Muscle of back (tissue), 11 donors: ENCODE data around the gene KRTAP10-2. TPM values are rescaled to one million over a fixed set of nuclear protein-coding genes. Genes with fewer than 3 reads are reported as not detected.

Experiments used
- DNase-seq, 3 donors: peaks; one replicate each; pipeline versions ENCODE4 v3.0.0 to v3.0.0-alpha.2; 2013
- polyA plus RNA-seq, 10 donors: library from polyadenylated mRNA; unstranded; fragments of 120-200 nt; gene quantifications; one replicate each; pipeline ENCODE4 v1.2.1, GENCODE V29; 2013; ENCODE audit not compliant: insufficient read length in 10 of 10

KRTAP10-2 gene
- polyA plus RNA-seq, 10 donors = not detected

DNA sequence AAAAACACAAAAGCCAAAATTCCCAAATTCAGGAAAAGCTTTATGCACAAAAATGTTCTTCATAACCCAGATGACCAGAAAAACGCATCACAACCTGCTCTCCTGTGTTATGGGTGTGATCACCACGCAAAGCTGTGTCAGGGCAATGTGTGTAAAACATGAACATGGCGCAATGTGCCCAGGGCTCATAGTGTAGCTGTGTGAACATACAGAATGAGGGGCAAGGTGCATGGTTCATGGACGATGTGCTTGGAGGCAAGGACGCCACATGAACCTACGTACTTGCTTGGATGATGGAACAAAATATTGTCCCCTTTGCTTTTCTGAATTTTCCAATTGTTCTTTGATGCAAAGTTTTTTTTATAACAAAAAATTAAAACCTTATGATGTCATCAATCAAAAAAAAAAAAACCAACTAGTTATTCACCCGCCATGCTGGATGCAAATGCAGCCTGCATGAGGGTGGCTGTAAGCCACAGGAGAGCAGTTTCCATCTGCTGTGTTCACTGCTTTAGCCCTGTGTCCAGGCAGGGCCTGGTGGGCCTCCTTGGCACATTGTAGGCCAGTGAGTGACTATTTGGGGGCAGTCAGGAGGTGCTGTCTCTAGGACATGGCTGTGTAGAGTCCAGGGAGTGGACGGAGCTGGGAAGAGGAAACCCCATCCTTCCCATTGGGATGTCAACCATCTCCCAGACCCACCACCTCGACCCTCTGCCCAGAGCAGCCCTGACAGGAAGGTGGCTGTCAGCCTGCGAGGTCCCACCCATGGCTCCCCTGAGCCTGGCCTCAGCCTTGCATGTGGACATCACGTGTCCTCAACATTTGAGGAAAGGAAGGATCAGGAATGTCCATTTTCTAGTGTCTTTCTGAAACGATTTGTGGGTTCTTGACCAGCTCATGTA, 25.0 kb downstream of the KRTAP10-2 start:
- DNase-seq = no peak

DNA sequence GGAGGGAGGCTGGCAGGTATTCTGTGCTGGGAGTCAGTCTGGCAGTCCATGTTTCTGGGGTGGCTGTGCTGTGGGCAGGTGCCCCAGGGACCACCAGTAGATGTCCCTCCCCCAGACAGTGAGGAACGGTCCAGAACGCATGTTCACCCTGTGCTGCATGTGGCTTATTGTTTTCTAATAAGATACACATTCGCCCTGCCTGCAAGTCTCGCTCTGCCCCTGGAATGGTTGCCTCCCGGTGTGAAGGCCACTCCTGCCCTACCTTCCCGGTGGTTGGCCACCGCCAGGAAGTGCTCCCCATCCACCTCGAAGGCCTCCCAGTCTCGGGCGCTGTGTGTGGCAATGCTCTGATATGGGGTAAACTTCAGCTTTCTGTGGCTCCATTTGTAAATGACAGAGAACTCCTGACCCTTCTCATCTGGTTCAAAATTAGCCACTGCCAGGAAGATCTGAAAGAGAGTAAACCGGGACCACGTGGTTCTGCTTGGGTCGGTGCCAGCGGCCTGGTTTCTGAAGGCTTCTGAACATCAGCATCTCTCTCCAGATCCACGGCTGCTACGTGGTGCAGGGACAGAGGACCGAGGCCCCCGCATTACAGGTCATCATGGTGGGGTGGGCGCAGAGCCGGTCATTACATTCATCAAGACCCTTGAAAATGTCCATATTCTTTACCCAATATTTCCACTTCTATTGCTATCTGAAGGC, 25.8 kb downstream of the KRTAP10-2 start:
- no peak for DNase-seq

DNA sequence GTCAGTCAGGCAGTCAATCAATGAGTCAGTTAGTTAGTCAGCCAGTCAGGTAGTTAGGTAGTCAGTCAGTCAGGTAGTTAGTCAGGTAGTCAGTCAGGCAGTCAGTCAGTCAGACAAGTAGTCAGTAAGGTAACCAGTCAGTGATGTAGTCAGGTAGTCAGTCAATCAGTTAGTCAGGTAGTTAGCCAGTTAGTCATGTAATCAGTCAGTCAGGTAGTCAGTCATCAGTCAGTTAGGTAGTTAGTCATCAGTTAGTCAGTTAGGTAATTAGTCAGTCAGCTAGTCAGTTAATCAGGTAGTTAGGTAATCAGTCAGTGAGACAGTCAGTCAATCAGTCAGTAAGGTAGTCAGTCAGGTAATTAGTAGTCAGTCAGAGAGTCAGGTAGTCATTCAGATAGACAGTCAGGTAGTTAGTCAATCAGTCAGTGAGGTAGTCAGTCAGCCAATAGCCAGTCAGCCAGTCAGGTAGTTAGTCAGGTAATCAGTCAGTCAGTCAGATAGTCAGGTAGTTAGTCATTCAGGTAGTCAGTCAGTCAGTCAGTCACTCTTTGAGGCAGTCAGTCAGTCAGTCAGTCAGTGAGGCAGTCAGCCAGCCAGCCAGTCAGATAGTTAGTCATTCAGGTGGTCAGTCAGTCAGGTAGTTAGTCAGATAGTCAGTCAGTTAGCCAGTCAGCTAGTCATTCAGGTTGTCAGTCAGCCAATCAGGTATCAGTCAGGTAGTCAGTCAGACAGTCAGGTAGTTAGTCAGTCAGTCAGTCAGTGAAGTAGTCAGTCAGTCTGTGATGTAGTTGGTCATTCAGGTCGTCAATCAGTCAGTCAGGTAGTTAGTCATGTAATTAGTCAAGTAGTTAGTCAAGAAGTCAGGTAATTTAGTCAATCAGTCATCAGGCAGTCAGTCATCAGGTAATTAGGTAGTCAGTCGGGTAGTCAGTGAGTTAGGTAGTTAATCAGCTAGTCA, 26.6 kb downstream of the KRTAP10-2 start:
- DNase-seq = no peak

DNA sequence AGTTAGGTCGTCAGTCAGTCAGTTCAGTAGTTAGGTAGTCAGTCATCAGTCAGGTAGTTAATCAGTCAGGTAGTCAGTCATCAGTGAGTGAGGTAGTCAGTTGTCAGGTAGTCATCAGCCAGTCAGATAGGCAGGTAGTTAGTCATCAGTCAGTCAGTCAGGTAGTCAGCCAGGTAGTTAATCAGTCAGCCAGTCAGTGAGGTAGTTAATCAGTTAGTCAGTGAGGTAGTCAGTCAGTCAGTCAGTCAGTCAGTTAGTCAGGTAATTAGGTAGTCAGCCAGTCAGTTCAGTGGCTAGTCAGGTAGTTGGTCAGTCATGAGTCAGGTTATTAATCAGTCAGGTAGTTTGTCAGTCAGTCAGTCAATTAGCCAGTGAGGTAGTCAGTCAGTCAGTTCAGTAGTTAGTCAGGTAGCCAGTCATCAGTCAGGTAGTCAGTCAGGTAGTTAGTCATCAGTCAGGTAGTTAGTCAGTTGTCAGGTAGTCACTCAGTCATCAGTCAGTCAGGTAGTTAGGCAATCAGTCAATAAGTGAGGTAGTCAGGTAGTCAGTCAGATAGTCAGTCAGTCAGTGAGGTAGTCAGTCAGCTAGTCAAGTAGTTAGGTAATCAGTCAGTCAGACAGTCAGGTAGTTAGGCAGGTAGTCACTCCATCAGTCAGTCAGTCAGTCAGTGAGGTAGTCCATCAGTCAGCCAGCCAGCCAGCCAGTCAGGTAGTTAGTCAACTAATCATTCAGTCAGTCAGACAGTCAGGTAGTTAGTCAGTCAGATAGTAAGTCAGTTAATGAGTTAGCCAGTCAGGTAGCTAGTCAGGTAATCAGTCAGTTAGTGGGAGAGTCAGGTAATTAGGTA, 27.5 kb downstream of the KRTAP10-2 start:
- DNase-seq = no peak

DNA sequence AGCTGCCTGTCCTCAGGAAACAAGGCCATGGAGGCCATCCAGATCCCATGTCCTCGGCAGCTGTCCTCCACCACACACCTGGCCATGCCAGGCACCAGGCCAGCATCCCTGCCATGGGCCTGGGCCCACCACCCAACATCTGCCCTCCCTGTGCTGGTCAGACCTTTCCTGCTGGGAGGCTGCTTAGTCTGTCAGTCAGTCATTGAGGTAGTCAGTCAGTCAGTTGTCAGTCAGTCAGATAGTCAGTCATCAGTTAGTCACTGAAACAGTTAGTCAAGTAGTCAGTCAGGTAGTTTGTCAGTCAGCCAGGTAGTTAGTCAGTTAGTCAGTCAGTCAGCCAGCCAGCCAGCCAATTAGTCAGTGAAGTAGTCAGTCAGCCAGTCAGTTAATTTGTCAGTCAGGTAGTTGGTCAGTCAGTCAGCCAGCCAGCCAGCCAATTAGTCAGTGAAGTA, 28.5 kb downstream of the KRTAP10-2 start:
- DNase-seq = no peak

DNA sequence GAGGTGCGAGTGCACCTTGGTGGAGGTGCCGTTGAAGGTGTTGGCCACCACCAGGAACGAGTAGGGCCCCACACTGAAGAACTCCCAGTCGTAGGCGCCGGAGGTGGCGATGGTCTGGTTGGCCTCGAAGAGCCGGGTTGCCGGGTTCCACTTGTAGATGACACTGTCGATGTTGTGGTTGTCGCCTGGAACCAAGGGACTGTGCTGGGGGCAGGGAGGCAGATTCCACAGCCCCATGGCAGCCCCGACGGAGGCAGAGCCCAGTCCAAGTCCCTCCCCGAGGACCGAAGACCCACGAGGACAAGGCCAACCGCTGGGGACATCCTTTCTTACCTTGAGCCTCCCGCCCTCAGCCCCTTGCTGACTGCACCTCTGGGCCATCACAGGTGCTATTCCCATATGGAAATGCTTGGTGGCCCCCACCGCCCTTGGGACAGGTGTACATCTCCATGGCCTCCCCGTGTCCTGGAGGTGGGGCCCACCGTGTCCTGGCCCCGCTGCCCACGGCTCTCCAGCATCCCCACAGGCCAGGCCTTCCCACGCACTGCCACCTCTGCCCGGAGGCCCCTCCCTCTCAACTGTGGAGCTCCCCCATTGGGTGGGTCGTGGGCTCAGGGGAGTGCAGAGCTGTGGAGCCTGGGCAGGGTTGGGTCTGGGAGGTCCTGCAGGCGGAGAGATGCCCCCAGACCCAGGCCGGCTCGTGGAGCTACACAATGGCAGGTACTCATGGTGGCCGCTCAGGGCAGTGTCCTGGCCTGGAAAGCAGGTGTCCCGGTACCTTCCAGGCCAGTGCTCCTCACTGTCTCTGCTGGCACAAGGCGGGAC, 29.2 kb downstream of the KRTAP10-2 start:
- DNase-seq = no peak

DNA sequence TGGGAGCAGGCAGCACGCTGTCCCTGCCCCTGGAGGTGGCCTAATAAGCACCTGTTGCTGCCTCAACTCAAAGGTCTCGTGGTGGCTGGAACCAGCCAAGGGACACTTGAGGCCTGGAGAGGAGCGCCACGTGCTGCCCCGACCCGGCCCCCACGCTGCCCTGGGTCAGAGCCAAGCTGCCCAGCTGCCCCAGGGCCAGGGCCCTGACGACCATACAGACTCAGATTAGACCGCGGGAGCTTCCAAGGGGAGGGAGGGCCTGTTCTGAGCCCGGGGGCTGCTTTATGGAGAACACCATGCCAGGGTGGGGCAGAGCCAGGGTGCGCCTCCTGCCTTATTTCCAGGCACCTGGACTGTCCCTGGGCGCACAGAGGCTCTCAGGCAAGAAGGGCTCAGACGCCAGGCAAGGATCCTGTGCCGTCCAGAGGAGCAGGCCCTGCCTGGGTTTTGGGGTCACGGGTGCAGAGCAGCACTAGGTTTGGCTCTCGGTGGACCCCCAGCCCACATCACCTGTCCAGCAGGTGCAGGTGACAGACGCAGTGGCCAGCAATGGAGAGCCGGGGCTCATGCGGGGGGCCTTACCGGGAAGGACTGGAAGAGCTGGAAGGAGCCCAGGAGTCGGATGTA, 29.9 kb downstream of the KRTAP10-2 start:
- no peak for DNase-seq

DNA sequence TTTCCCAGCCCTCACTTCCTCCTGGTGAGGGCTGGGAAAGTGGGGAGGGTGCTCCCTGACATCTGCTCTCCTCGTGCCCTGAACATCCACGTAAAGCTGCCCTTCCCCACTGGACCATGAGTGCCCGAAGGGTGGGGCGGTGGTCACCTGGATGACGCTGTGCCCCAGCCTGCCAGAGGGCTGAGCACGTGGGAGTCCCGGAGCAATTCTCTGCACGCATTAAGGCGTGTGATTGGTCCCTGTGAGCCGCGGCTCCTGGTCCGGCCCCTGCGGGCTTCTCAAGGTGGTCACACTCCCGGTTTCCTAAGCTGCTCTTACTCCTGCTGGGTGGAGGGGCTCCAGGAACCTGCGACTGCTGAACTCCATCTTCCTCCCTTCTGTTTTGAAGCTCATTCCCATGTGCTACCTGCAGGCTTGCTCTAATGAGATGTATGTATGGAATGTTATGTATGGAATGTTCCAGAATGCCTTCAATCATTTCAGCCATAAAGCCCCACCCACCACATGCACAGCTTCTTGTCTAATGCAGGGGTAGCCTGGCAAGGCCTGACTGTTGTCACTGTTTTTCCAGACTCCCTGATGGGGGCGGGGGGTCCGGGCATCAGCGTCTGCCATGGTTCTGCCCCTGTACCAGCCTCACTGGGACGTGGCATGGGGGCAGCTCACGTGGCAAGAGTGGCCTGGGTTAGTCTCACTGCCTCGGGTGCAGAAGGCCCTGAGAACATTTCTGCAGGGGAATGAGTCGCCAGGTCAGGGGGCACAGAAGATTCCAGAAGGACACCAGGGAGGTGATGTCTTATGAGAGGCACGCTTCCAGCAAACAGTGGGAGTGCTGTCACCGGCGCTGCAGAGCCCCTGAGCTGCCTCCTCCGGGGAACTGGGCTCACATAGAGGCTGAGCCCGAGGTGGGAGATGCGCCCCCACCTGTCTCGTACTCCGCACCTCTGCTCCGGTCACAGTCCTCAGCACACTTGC, 30.7 kb downstream of the KRTAP10-2 start:
- DNase-seq = no peak

DNA sequence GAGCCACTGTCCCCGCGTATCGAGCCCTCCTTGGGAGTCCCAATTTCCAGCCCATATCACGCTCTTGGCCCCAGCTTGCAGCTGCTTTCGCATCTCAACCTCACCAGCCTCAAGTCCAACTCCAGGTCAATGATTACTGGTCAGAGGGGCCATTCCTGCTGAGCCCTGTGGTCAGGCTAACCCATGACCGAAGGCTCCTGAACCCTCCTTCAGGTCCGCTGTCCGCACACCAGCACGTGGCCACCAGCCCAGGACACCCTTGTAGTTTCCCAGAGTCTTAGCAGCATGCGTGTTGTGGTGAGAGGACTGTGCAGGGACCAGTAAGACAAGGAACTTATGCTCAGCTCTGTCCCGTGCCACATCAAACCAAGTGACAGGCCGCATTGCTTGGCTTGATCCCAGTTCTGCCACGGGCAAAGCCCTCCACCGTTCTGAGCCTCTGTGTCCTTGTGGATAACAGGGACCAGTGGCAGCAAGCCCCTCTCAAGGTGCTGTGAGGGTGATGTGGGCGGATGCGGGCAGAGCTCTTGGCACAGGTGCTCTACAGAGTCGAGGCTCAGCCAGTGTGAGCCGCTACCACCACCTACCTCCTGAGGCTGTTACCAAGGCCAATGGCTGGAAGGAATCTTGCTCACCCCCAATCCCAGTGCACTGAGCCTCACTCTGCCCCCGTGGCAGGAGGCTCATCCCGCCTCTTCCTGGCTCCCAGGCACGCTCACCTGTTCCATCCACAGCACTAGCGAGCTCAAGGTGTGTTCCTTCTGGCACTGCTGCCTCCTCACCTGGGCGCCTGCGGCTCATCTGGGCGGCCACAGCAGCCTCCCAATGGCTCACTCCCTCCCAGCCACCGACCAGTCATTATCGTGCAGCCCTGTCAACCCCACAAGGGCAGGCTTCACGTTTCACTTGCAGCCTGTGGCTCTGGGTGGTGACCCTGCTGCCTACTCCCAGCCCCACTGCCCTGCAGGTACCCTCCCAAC, 31.7 kb downstream of the KRTAP10-2 start:
- DNase-seq = no peak

DNA sequence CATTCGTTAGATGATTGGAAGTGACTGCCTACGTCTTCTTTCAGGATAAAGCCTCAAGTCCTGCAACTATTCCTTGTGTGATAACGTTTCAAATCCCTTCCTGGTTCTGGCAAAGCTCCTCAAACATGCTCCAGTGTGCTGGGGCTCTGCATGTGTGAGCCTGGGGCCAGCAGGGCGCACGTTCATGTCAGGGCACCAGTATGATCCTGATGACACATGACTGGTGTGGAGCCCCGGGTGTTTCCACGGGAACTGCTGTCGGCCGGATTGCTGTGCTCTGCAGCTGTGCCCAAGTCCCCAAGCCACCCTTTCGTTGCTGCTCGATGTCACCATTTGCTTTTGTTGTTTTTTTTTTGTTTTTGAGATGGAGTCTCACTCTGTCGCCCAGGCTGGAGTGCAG, 32.6 kb downstream of the KRTAP10-2 start:
- DNase-seq = no peak

DNA sequence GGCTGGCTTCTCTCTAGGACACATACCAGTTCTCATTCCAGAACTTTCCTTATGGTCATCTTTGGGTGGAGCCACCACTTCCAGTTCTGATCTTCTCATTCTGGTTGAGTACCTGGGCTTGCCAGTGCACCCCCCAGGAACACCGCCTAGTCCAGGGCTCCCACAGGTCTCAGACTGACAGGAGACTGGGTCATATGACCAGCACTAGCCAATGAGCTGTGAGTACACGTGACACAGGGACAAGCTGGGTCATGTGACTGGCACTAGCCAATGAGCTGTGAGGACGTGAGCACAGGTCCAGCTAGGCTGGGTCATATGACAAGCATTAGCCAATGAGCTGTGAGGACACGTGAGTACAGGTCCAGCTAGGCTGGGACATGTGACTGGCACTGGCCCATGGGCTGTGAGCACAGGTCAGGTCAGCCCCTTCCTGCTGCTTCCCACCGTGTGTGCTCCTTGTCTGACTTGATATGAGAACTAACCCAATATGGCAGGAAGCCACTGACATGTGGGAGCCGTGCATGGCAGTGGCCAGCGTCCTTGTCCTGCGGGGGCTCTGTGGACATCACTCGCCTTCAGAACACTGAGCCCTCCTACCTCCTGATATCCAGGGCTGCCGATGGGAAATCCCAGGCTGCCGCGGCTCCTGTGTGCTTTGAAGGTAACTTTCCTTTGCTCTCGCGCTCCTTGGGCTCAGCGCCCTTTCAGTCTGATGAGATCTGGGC, 34.0 kb downstream of the KRTAP10-2 start:
- DNase-seq = no peak

DNA sequence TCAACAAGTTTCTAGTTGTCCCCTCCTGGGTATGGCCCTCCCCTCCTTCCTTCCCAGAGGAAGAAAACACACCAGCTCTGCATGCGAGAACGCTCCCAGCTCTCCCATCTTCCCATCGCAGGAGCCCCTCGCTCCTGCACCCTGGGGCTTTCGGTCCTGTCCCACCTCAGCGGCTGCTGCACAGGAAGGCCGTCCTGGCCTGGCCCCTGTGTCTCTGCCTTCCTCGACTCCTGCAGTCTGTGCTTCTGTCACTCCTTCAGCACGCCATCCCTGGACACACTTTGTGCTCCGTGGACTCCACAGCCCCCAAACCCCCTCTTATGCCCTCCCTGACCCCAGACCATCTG, 34.5 kb downstream of the KRTAP10-2 start:
- DNase-seq = no peak

DNA sequence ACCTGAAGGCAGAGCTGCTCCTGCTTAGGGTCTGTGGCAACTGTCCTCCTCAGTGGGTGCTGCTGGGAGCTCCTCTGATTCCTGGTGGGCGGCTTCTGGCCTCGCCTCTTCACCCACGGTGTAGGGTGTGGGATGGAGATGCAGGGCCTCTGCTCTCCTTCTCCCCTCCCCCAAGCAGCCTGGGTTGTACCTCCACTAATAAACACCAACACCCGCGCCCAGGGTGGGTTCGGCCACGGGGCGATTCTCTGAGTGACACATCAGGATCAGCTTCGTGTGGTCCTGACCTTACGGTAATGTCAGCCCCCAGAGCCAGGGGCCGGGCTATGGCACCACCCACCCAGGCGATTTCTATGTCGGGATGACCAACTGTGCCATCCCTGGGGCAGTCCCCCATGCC, 35.0 kb downstream of the KRTAP10-2 start:
- no peak for DNase-seq

DNA sequence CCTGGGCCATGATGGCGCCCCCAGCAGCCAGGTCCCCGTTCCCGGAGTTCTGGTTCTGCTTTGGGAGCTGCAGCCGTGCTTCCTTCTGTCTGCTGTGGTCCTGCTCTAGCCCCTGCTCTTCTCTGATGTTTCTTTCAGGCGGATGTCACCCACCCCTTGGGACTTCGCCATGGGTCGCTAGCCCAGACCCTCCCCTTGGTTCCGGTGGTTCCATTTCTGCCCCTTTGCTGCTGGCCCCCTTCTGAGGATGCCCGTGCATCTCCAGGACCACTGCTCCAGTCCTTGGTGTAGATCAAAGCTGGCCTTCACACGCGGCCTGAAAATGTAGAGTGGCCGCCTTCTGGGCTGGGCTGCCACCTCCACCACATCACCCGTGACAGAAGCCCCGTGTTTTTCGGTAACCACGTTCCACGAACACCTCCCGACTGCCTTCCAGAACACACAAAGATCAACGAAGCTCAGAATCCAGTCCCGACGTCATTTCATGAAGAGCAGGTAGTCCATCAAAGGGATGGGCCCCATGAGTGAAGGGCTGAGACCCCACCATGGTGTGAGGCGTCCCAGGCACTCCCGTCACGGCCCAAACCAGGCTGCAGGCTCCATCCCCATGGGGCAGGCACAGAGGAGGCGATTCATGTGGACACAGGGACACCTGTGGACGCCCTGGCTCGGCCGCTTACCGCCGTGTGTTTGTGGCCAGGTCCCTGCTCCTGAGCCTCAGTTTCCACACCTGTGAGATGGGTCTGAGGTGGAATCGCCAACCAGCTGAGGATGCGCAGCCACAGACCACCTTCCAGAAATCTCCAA, 35.7 kb downstream of the KRTAP10-2 start:
- DNase-seq = no peak

DNA sequence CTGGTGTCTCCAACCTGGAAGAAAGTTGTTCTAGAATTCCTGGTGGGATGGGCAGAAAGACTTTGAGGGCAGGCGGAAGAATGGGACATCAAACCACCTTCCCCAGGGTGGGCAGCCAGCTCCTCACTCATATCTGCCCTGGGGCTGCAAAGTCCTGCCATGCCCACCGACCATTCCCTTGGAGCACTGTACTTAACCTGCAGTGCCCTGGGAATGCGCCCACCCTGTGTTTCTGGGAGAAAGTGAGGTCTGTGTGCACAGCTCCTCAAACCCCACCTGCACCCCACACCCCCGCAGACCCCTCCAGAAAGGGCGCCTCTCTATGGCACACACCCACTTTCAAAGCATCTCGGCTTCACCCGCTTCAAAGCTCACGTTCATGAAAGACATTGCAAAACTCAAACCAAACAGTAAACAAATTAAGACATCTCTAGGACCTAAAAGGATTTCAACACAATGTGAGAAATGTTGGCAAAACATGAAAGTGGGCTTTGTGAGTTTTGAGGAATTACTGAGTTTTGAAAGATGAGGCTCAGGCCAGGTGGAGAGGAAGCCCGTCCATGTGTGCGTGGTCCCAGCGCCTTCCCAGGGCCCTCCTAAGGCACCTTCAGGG, 36.5 kb downstream of the KRTAP10-2 start:
- no peak for DNase-seq
